ENCODE data around the gene MCHR1. TPM values are rescaled to one million over a fixed set of nuclear protein-coding genes. Genes with fewer than 3 reads are reported as not detected.

Gene MCHR1
- total and polyA plus RNA-seq, 2 of the 4 experiments (the other 2 are of a cell fraction), result 1.4 to 3.2 TPM

GRCh38 chr22:40690370-40690769 lies 11.1 kb downstream of the MCHR1 start:
- Histone ChIP-seq H3K9ac (ENCODE audit: low read depth, low read length) (no peak overlapping the region), H3K14ac (replicated peaks; ENCODE audit: low read depth, low read length) (no peak overlapping the region), H3K9me3 (ENCODE audit: control insufficient read depth, insufficient read depth, low read length) (no peaks in the 10 kb centered on the region), H4K8ac (ENCODE audit: low read depth in 2 of 2, low read length in 2 of 2) (no peak overlapping the region), H3K4ac (ENCODE audit: low read depth, low read length) (no peak overlapping the region), H2BK120ac (ENCODE audit: low read depth, low read length) (no peak overlapping the region), H3K27me3 (ENCODE audit: control insufficient read depth, insufficient read depth, low read length) (no peaks in the 10 kb centered on the region), H3K9me1 (ENCODE audit: insufficient read depth, low read length) (no peaks in the 10 kb centered on the region), H2AFZ (replicated peaks; ENCODE audit: low read length, poor library complexity) (no peak overlapping the region), H2BK15ac (ENCODE audit: low read depth, low read length) (no peak overlapping the region), H3K4me2 (ENCODE audit: low read depth, low read length) (no peak overlapping the region), H2BK20ac (ENCODE audit: low read depth, low read length) (no peak overlapping the region), H3K4me3 (ENCODE audit: insufficient read depth, low read depth, low read length) (no peak overlapping the region), H3K56ac (ENCODE audit: extremely low read depth, insufficient read depth, low read length) (no peak overlapping the region), H2AK9ac (replicated peaks; ENCODE audit: low read depth, low read length, poor library complexity) (no peak overlapping the region), H2BK5ac (ENCODE audit: low read depth, low read length, poor library complexity, severe bottlenecking) (no peak overlapping the region), H4K20me1 (ENCODE audit: insufficient read depth, low read length) (no peaks in the 10 kb centered on the region), H3K79me1 (ENCODE audit: low read depth in 1 of 2, low read length in 2 of 2) (no peaks in the 10 kb centered on the region), H4K91ac (ENCODE audit: insufficient read depth, low read depth, low read length) (no peak overlapping the region), H3K23ac (ENCODE audit: low read depth, low read length) (no peak overlapping the region), H4K5ac (ENCODE audit: low read depth, low read length) (no peak overlapping the region), H3K36me3 (ENCODE audit: control insufficient read depth, insufficient read depth, low read length) (no peaks in the 10 kb centered on the region), H3K4me1 (ENCODE audit: control insufficient read depth, insufficient read depth, low read length) (no peaks in the 10 kb centered on the region; the same call in 1 of the 2 replicates), H3K18ac (ENCODE audit: low read depth, low read length) (no peak overlapping the region), H2AK5ac (ENCODE audit: low read depth, low read length) (no peak overlapping the region), H3K27ac (ENCODE audit: insufficient read depth, low read length) (no peak overlapping the region)
- BruUV-seq (replicated peaks), result no TSS peak
- no peak for ATAC-seq (ENCODE audit: low read depth)
- TF ChIP-seq MAFK (IDR thresholded peaks at IDR 0.05; ENCODE audit: low read depth, low read length) (no peak), SMC3 (IDR thresholded peaks at IDR 0.05; ENCODE audit: low read depth, low read length) (no peak), MAZ (IDR thresholded peaks at IDR 0.05; ENCODE audit: borderline replicate concordance, low read depth, low read length) (no peak), NFE2L2 (IDR thresholded peaks at IDR 0.05; ENCODE audit: low read depth, low read length) (no peak), USF2 (IDR thresholded peaks at IDR 0.05; ENCODE audit: low read depth, low read length) (no peak), RFX5 (IDR thresholded peaks at IDR 0.05; ENCODE audit: low read depth, low read length) (no peak)
- intact Hi-C loops (cut with micrococcal nuclease) (no loop called here), in situ Hi-C loops (cut with MboI; ENCODE audit: low sequenced_read_pairs) (no loop called here), dilution Hi-C loops (cut with HindIII; ENCODE audit: low sequenced_read_pairs, unreplicated experiment) (no loop called here)
- CTCF ChIA-PET, result no interaction called here
- 63% methylated on average over 2 of the region's 8 CpGs; no CpG with 5 or more reads in 1 of the 2 experiments for WGBS, 2 experiments (ENCODE audit: extremely low coverage in 2 of 2, insufficient read length in 1 of 2)
- POLR2A ChIA-PET (ENCODE audit: unreplicated experiment), result no interaction called here
- no peak for DNase-seq
